ENCODE measurements around the gene SS18L1. TPM values are rescaled to one million over a fixed set of nuclear protein-coding genes. Genes with fewer than 3 reads are reported as not detected.

Gene SS18L1
- total RNA-seq, 2 experiments from 2014 or later, result 12.1 to 12.3 TPM

DNA sequence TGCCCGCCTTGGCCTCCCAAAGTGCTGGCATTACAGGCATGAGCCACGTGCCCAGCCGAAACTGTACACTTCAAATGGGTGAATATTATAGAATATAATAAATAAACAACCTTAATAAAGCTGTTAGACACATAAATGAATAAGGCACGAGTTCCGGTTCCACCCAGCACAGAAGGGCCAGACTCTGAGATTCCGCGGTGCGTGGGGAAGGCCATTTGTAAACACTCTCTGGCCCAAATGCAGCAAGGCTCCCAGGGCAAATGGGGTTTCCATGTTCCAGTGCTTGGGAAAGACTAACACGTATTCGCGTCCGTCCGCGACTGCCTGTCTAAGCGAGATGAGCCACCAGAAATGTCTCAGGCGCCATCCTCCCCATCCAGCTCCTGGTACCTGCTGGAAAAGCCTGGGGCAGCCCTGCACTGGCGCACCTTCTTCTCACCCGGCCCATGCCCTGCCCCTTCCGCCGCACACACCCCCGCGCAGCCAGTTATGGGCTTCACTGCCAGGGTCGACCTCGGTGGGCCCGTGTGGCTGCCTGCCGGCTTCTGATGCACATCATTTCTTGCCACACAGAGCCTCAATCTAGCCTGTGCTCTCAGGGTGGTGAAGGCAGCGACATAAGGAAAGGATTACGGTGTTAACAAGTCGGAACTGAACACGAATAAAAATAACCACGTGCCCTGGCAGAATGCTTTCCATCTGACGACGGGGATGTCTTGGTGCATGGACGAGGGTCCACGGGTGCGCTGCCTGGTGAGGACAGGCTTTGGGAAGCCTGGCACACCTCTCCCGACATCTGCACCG lies 26.8 kb upstream of the SS18L1 start:
- peaks cover 25% of the 10 kb centered on the region for H3K9me3 Mint-ChIP-seq
- H3K27ac Mint-ChIP-seq, result no peak overlapping the region
- H3K36me3 Mint-ChIP-seq, result peaks cover 10% of the 10 kb centered on the region
- DNase-seq, result no peak
- no peak overlapping the region for H3K4me3 Mint-ChIP-seq
- peaks cover 21% of the 10 kb centered on the region for H3K4me1 Mint-ChIP-seq
- no peaks in the 10 kb centered on the region for H3K27me3 Mint-ChIP-seq

DNA sequence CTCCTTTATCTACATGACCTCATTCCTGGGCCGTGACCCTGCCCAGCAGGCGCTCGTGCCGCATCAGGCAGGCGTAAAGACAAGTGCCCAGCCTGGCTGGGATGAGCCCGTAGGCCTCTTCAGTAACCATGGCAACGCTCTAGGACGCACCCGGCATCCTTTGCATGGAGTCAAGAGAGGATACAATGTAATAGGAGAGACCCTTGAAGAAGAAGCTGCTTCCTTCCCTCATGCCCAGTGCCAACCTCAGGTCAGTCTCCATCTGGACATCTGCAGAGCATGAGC lies 26.3 kb upstream of the SS18L1 start:
- no peak for DNase-seq
- no peaks in the 10 kb centered on the region for H3K27me3 Mint-ChIP-seq

GRCh38 chr20:62117658-62118057 lies 25.9 kb upstream of the SS18L1 start:
- H3K4me1 Mint-ChIP-seq, result peaks cover 21% of the 10 kb centered on the region
- H3K27me3 Mint-ChIP-seq, result no peaks in the 10 kb centered on the region
- peaks cover 21% of the 10 kb centered on the region for H3K9me3 Mint-ChIP-seq
- no peak overlapping the region for H3K27ac Mint-ChIP-seq
- no peak overlapping the region for H3K4me3 Mint-ChIP-seq
- DNase-seq, result peak; percentile 65
- H3K36me3 Mint-ChIP-seq, result peaks cover 10% of the 10 kb centered on the region

More for the DNA sequence above, 26.3 kb upstream of the SS18L1 start:
- H3K36me3 Mint-ChIP-seq, result peaks cover 10% of the 10 kb centered on the region
- H3K9me3 Mint-ChIP-seq, result peaks cover 23% of the 10 kb centered on the region
- no peak overlapping the region for H3K27ac Mint-ChIP-seq
- H3K4me3 Mint-ChIP-seq, result no peak overlapping the region
- H3K4me1 Mint-ChIP-seq, result peaks cover 21% of the 10 kb centered on the region

GRCh38 chr20:62118113-62119043 lies 25.2 kb upstream of the SS18L1 start:
- Mint-ChIP-seq H3K36me3 (peaks cover 10% of the 10 kb centered on the region), H3K9me3 (peaks cover 16% of the 10 kb centered on the region), H3K27ac (no peak overlapping the region), H3K4me1 (peaks cover 23% of the 10 kb centered on the region), H3K27me3 (no peaks in the 10 kb centered on the region), H3K4me3 (no peak overlapping the region)
- DNase-seq, result no peak

GRCh38 chr20:62119115-62119514 lies 24.5 kb upstream of the SS18L1 start:
- Mint-ChIP-seq H3K27me3 (no peaks in the 10 kb centered on the region), H3K4me1 (peaks cover 29% of the 10 kb centered on the region), H3K4me3 (no peak overlapping the region), H3K9me3 (peaks cover 11% of the 10 kb centered on the region), H3K27ac (no peak overlapping the region), H3K36me3 (peaks cover 10% of the 10 kb centered on the region)
- DNase-seq, result no peak

DNA sequence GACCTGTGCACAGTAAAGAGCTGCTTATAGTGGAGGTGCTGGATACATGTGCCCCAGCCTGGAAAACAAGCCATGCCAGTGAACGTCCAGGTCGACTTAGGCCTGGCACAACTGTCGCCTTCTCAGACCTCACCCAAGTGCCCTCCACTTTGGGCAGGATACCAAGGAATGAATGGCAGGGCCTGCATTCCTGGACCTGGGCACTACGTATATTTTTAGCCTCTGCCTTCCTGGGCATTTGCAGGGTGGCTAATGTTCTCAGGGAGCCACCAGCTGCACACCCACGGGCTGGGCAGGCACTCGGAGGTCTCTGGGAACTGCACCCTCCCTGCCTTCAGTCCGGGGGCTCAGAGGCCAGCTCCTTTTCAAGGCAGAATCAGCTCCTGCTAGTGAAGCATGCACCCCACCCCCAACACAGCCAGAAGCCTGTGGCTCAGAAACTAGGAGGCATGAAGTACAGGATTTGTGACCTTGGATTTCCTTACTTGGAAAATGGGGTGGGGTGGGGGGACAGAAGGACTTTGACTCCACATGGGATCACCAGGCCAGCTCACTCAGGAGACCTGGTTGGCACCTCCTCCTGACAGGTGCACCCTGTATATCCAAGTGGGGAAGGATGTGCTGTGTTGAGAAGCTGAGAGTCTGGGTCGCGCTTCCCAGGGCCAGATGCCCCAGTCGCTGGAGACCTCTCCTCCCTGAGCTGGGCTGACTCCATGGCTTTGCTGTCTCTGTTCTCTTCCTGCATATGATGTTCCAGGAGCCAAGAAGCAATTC lies 23.8 kb upstream of the SS18L1 start:
- DNase-seq, result no peak

DNA sequence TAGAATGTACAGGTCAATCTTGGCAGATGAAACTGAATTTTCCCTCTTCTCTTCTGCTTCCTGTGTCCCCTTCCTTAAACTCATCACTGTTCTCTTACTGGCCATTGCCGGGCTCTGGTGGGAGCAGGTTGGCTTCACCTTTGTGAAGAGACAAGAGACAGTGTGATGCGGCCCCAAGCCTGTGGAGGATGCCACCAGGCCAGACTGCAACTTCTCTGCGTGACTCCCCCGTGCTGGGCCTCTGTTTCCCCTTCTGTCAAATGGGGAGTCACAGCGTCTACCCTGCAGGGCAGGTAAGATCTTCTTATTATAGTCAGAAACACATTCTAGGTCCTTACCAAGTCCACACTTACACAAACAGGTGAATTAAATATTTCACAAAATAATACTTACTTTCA lies 23.2 kb upstream of the SS18L1 start:
- peak overlapping the region; percentile 22 for H3K4me3 Mint-ChIP-seq
- H3K9me3 Mint-ChIP-seq, result peaks cover 7% of the 10 kb centered on the region
- no peak overlapping the region for H3K27ac Mint-ChIP-seq
- peaks cover 40% of the 10 kb centered on the region for H3K4me1 Mint-ChIP-seq
- DNase-seq, result no peak
- H3K27me3 Mint-ChIP-seq, result no peaks in the 10 kb centered on the region
- H3K36me3 Mint-ChIP-seq, result peaks cover 18% of the 10 kb centered on the region

More for the DNA sequence above, 23.8 kb upstream of the SS18L1 start:
- Mint-ChIP-seq H3K9me3 (peaks cover 11% of the 10 kb centered on the region), H3K27me3 (no peaks in the 10 kb centered on the region), H3K4me1 (peaks cover 36% of the 10 kb centered on the region), H3K27ac (no peak overlapping the region), H3K4me3 (no peak overlapping the region), H3K36me3 (peaks cover 14% of the 10 kb centered on the region)

- Mint-ChIP-seq H3K9me3 (peaks cover 3% of the 10 kb centered on the region), H3K27ac (peak overlapping the region; percentile 97), H3K36me3 (peaks cover 18% of the 10 kb centered on the region), H3K27me3 (no peaks in the 10 kb centered on the region), H3K4me3 (peak overlapping the region; percentile 85), H3K4me1 (peaks cover 38% of the 10 kb centered on the region)
- no peak for DNase-seq
Measured at GRCh38 chr20:62120990-62121775, 22.4 kb upstream of the SS18L1 start.

DNA sequence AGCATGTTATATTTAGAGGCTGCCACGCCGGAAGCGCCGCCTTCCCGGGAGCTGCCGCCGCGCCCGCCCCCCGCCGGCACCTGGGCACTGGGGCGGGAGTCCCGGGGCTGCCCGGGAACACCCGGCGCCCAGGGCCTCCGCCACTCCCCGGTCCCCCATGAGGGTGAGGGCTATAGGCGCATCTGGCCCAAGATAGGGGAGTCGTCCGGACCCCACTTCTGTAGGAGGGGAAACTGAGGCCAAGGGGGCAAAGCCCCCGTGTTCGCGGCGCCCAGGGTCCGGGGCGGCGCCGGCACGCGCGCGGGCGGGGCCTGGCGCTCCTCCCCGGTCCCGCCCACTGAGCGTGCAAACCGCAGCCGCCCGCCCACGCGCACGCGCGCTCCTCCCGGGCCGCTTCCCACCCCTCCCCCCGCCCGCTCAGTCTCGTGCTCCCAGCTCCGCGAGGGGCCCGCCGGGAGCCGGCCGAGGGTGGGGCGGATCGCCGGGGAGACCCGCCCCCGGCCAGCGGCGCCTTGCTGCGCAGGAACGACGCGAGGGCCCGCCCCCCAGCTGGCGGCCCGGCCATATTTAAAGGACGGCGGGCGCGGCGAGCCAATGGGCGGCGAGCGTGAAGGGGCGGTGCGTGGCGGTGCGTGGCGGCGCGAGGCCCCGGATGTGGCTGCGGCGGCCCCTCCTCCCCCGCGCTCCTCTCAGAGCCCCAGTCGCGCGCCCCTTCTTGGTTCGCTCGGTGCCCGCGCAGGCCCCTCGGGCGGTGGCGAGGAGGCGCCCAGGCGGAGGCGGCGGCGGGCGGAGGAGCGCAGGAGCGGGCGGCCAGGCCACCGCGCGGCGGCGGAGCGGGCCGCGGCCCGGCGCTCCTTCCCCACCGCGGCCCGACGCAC lies 21.6 kb upstream of the SS18L1 start, which contains the start of gene LSM14B:
Gene LSM14B (plus strand): TSS at position 700 of the 878 bp plus-strand sequence. CDS start 192 bp downstream, outside the sequence.
- Mint-ChIP-seq H3K27me3 (no peaks in the 10 kb centered on the region), H3K4me1 (peaks cover 42% of the 10 kb centered on the region), H3K36me3 (peaks cover 20% of the 10 kb centered on the region), H3K27ac (peak within 1 kb of the TSS; percentile 97), H3K4me3 (peak within 1 kb of the TSS; percentile 85), H3K9me3 (peaks cover 3% of the 10 kb centered on the region)
- peak; percentile 99 for DNase-seq

DNA sequence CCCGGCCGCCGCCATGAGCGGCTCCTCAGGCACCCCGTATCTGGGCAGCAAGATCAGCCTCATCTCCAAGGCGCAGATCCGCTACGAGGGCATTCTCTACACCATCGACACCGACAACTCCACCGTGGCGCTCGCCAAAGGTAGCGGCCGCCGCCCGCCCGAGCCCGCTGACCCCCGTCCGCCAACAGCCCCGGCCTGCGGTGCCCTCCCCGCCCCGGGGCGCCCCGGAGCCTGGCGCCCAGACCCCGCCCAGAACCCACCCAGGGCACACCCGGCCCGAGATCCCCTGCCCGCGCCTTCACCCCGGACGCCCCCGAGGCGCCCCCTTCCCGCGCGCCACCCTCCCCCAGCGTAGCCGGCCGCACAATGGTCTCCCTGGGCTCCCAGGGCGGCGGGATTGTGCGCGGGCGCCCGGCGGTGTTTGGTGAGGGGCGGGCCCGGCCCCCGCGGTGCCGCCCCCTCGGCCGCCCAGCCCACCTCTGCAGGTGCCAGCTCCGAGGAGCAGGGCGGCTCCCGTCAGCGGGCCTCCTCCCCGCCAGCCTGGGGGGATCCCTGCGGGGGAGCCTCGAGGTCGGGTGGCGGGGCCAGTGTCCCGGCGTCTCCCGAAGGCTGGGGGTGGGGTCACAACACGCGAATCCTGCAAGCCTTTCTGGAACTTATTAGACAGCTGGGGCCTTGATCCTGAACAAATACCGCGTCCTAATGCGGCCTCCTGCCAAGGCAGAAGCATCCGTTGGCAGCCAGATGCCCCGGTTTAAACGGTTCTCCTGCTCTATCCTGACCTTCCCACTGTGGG lies 20.7 kb upstream of the SS18L1 start:
- H3K4me1 Mint-ChIP-seq, result peaks cover 40% of the 10 kb centered on the region
- H3K4me3 Mint-ChIP-seq, result peak overlapping the region; percentile 78
- peaks cover 3% of the 10 kb centered on the region for H3K9me3 Mint-ChIP-seq
- peak; percentile 61 for DNase-seq
- peaks cover 21% of the 10 kb centered on the region for H3K36me3 Mint-ChIP-seq
- H3K27ac Mint-ChIP-seq, result no peak overlapping the region
- no peaks in the 10 kb centered on the region for H3K27me3 Mint-ChIP-seq

DNA sequence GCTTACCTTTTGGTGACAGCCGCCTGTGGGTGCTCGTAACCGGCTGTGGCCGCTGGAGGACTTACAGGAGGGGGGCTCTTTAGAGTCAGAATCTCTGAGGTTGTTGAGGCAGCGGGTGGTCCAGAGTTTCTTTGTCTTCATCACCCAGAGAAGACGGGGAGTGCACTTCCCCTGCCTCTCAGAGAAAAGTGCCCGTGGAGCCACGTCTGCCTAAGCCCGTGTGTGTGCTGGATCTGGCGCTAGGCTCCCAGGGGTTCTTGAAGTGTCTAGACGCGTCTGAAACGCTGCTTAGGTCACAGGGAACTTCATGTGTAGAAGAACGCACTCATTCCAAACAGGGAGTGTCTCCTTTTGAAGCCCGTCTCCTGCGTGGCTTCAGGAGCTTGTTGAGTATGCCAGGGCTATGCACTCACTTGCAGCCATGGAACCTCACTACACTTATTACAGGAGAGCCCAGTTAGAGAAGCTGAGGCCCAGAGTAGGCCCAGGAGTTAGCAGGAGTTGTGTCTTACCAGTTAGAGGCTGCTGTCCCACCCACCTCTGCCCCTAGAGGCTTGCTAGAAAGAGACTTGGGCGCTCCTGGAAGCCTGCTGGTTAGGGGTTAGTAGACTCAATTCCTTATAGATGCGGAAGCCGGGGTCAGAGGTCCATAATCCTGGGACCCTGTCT lies 20.0 kb upstream of the SS18L1 start:
- H3K27me3 Mint-ChIP-seq, result no peaks in the 10 kb centered on the region
- H3K4me1 Mint-ChIP-seq, result peaks cover 40% of the 10 kb centered on the region
- peaks cover 3% of the 10 kb centered on the region for H3K9me3 Mint-ChIP-seq
- H3K27ac Mint-ChIP-seq, result no peak overlapping the region
- H3K36me3 Mint-ChIP-seq, result peaks cover 21% of the 10 kb centered on the region
- peak overlapping the region; percentile 78 for H3K4me3 Mint-ChIP-seq
- no peak for DNase-seq

DNA sequence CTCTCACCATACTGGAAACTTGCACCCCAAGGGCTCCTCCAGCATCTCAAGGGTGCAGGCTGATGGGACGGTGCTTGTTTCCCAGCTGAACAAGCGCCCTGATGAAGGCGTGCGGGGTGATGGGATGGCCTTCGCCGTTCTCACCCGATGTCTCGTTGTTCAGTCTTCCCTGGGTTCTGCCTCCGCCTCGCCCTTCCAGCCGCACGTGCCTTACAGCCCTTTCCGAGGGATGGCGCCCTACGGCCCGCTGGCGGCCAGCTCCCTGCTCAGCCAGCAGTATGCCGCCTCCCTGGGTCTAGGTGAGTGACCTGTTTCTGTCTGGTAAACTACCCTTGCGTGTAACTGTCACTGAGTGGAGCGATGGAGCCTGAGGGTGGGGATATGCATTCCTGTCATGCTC lies 17.4 kb upstream of the SS18L1 start:
- Mint-ChIP-seq H3K36me3 (peaks cover 33% of the 10 kb centered on the region), H3K4me1 (peaks cover 32% of the 10 kb centered on the region), H3K4me3 (no peak overlapping the region), H3K9me3 (peaks cover 2% of the 10 kb centered on the region), H3K27me3 (no peaks in the 10 kb centered on the region), H3K27ac (no peak overlapping the region)
- DNase-seq, result no peak
